Peyer's patch (tissue), 4 donors: Measurements from ENCODE around the gene CDK15. TPM values are rescaled to one million over a fixed set of nuclear protein-coding genes. Genes with fewer than 3 reads are reported as not detected.

ENCODE experiments used
- DNase-seq, 3 donors: peaks; one replicate each; pipeline ENCODE4 v3.0.0-alpha.2; 2017 to 2019
- H3K27ac ChIP-seq, 4 donors: fragments of 200-600 bp; sonication (generic); one replicate each; pipeline ENCODE4 v1.5.1; 2016 to 2019
- H3K27me3 ChIP-seq, 2 donors: fragments of 200-600 bp; sonication (generic); one replicate each; pipeline ENCODE4 v1.5.1; 2019
- H3K36me3 ChIP-seq, 3 donors: fragments of 200-600 bp; sonication (generic); one replicate each; pipeline ENCODE4 v1.5.1; 2016 to 2019
- H3K4me1 ChIP-seq, 4 donors: fragments of 200-600 bp; sonication (generic); one replicate each; pipeline ENCODE4 v1.5.1; 2016 to 2019
- H3K4me3 ChIP-seq, 4 donors: fragments of 200-600 bp; sonication (generic); 1 replicate in 3 of 4; 2 replicates in 1 of 4; pipeline ENCODE4 v1.5.1; 2016 to 2019; ENCODE audit warnings: mild to moderate bottlenecking in 1 of 4
- H3K9me3 ChIP-seq, 4 donors: fragments of 200-600 bp; sonication (generic); one replicate each; pipeline ENCODE4 v1.5.1; 2016 to 2019; ENCODE audit warnings: mild to moderate bottlenecking in 1 of 4
- CTCF ChIP-seq, 6 experiments: fragments of 450-650 bp in 4 of 6; fragments of 200-600 bp in 2 of 6; sonication (generic) in 1 of 6; IDR thresholded peaks; one replicate each; pipeline ENCODE4 v1.5.1; 2017 to 2019; ENCODE audit warnings: antibody characterized with exemption in 6 of 6, mild to moderate bottlenecking in 3 of 6, moderate library complexity in 1 of 6
- POLR2A ChIP-seq, 2 donors: fragments of 450-650 bp; IDR thresholded peaks; one replicate each; pipeline ENCODE4 v1.5.1; 2017; ENCODE audit warnings: antibody characterized with exemption in 2 of 2, mild to moderate bottlenecking in 2 of 2, moderate library complexity in 2 of 2
- small RNA-seq, 2 donors: library from RNA; depleted of rRNA; stranded (forward); fragments of <200 nt; gene quantifications; one replicate each; pipeline ENCODE3, GENCODE V24; 2016
- total RNA-seq, 4 donors: library from RNA; depleted of rRNA; stranded (reverse); fragments of >200 nt; gene quantifications; one replicate each; pipeline ENCODE4 v1.1.0, GENCODE V29; 2016

Gene CDK15
- total RNA-seq, 4 donors from 2014 or later = 0.27 to 9.9 (median 1.0) TPM; not detected in 1

- TF ChIP-seq CTCF (IDR thresholded peaks at IDR 0.05) (no peak), POLR2A (IDR thresholded peaks at IDR 0.05) (no peak)
- no peak overlapping the region for H3K27ac ChIP-seq
- peaks cover 0 to 6% (median 0%) of the 10 kb centered on the region in 4 donors for H3K4me1 ChIP-seq
- H3K9me3 ChIP-seq = no peaks in the 10 kb centered on the region
- no peaks in the 10 kb centered on the region for H3K27me3 ChIP-seq
- H3K4me3 ChIP-seq = no peak overlapping the region
- H3K36me3 ChIP-seq = no peaks in the 10 kb centered on the region
- DNase-seq = no peak
Observed at GRCh38 chr2:201938781-201939180, 132.4 kb downstream of the CDK15 start.

- H3K27me3 ChIP-seq = no peaks in the 10 kb centered on the region
- H3K4me3 ChIP-seq = no peak overlapping the region
- H3K27ac ChIP-seq = no peak overlapping the region
- TF ChIP-seq POLR2A (IDR thresholded peaks at IDR 0.05) = no peak
- TF ChIP-seq CTCF (IDR thresholded peaks at IDR 0.05) = no peak
- no peak for DNase-seq
- H3K4me1 ChIP-seq = peaks cover 0 to 6% (median 0%) of the 10 kb centered on the region in 4 donors
- no peaks in the 10 kb centered on the region for H3K9me3 ChIP-seq
- H3K36me3 ChIP-seq = no peaks in the 10 kb centered on the region
Observed at GRCh38 chr2:201939453-201939941, 133.2 kb downstream of the CDK15 start.

- no peak overlapping the region for H3K27ac ChIP-seq
- no peaks in the 10 kb centered on the region for H3K36me3 ChIP-seq
- DNase-seq = no peak
- TF ChIP-seq POLR2A (IDR thresholded peaks at IDR 0.05) (no peak), CTCF (IDR thresholded peaks at IDR 0.05) (no peak)
- H3K4me3 ChIP-seq = no peak overlapping the region
- no peaks in the 10 kb centered on the region for H3K9me3 ChIP-seq
- H3K4me1 ChIP-seq = no peaks in the 10 kb centered on the region
- H3K27me3 ChIP-seq = no peaks in the 10 kb centered on the region
Observed at GRCh38 chr2:201942531-201942930, 136.2 kb downstream of the CDK15 start.

Small RNA genes within 50 kb of the gene (small RNA-seq; reads per million reads assigned to genes)
- gene RF00019 = 0 reads per million in 2 donors
- 0 reads per million in 2 donors for gene RNU6-440P
- 0 reads per million in 2 donors for gene UBE2V1P11

Other genes starting within 250 kb of the CDK15 start
- gene TMEM237, start 163.0 kb upstream of the CDK15 start, total RNA-seq = 10 to 100 TPM in 1 of 4 donors, 1 to 10 TPM in 3; 2.7 to 13.2 (median 6.0) TPM
- gene MPP4, start 107.9 kb upstream of the CDK15 start, total RNA-seq = not detected
- 10 to 100 TPM; 20.4 to 33.8 (median 29.2) TPM for gene ALS2, start 25.6 kb upstream of the CDK15 start, total RNA-seq
- 10 to 100 TPM in 2 of 4 donors, 1 to 10 TPM in 2; 5.8 to 18.8 (median 11.4) TPM for gene FZD7, start 227.3 kb downstream of the CDK15 start, total RNA-seq